ENCODE data around the gene HTD2. TPM values are rescaled to one million over a fixed set of nuclear protein-coding genes. Genes with fewer than 3 reads are reported as not detected.

Gene HTD2
- total RNA-seq, 1 experiment from 2014 or later, result 13.5 TPM

DNA sequence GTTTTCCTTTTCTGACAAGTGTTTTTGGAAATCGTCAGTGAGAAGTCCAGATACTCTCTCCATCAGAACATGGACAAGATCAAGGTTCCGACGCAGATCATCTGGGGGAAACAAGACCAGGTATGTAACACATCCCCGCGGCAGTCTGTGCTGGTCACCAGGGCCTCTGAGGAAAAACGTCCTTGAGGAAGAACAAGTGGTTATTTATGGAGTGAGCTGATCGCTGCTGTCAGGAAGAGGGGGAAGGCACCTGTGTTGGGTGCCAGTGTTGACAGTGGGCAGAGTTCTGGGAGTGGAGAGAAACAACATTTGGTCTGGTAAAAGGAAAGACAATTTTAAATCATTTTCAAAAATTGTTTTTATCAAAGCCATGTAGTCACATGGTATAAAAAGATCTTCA is 21.0 kb upstream of the HTD2 start:
- no peak overlapping the region for H2AFZ ChIP-seq (ENCODE audit: low read depth, low read length, poor library complexity, severe bottlenecking)
- RAD21 ChIA-PET (ENCODE audit: low non-redundant PET in 1 of 2, low total read pairs in 2 of 2, uncharacterized antibody in 2 of 2, unreplicated experiment in 2 of 2), result no interaction called here
- CTCF ChIA-PET, result no interaction called here
- no peak overlapping the region for H3K27ac ChIP-seq (ENCODE audit: low read depth, low read length)
- no peaks in the 10 kb centered on the region for H3K79me2 ChIP-seq (ENCODE audit: insufficient read depth, low read length)
- no TSS peak for BruUV-seq (replicated peaks)
- intact Hi-C loops (cut with micrococcal nuclease), result no loop called here
- no peaks in the 10 kb centered on the region for H3K9me2 ChIP-seq (ENCODE audit: insufficient read depth)
- POLR2A ChIA-PET, result no interaction called here
- no peak for DNase-seq (ENCODE audit: low read depth, low spot score)
- H3K27me3 ChIP-seq (ENCODE audit: insufficient read depth, low read length), result no peaks in the 10 kb centered on the region
- no peak overlapping the region for H3K4me2 ChIP-seq (ENCODE audit: low read length)
- ATAC-seq, result no peak
- TF ChIP-seq, protein P1, sequence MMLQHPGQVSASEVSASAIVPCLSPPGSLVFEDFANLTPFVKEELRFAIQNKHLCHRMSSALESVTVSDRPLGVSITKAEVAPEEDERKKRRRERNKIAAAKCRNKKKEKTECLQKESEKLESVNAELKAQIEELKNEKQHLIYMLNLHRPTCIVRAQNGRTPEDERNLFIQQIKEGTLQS (IDR thresholded peaks at IDR 0.05), result no peak
- TF ChIP-seq, protein P2, sequence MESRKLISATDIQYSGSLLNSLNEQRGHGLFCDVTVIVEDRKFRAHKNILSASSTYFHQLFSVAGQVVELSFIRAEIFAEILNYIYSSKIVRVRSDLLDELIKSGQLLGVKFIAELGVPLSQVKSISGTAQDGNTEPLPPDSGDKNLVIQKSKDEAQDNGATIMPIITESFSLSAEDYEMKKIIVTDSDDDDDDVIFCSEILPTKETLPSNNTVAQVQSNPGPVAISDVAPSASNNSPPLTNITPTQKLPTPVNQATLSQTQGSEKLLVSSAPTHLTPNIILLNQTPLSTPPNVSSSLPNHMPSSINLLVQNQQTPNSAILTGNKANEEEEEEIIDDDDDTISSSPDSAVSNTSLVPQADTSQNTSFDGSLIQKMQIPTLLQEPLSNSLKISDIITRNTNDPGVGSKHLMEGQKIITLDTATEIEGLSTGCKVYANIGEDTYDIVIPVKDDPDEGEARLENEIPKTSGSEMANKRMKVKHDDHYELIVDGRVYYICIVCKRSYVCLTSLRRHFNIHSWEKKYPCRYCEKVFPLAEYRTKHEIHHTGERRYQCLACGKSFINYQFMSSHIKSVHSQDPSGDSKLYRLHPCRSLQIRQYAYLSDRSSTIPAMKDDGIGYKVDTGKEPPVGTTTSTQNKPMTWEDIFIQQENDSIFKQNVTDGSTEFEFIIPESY (IDR thresholded peaks at IDR 0.05; ENCODE audit: extremely low read depth, insufficient replicate concordance, low read length), result no peak
- TF ChIP-seq CEBPB (IDR thresholded peaks at IDR 0.05; ENCODE audit: low read depth) (no peak), ZFX (IDR thresholded peaks at IDR 0.05) (no peak), YY1 (IDR thresholded peaks at IDR 0.05; ENCODE audit: extremely low read depth, insufficient replicate concordance, low read depth, low read length) (no peak)
- TF ChIP-seq, protein P3, sequence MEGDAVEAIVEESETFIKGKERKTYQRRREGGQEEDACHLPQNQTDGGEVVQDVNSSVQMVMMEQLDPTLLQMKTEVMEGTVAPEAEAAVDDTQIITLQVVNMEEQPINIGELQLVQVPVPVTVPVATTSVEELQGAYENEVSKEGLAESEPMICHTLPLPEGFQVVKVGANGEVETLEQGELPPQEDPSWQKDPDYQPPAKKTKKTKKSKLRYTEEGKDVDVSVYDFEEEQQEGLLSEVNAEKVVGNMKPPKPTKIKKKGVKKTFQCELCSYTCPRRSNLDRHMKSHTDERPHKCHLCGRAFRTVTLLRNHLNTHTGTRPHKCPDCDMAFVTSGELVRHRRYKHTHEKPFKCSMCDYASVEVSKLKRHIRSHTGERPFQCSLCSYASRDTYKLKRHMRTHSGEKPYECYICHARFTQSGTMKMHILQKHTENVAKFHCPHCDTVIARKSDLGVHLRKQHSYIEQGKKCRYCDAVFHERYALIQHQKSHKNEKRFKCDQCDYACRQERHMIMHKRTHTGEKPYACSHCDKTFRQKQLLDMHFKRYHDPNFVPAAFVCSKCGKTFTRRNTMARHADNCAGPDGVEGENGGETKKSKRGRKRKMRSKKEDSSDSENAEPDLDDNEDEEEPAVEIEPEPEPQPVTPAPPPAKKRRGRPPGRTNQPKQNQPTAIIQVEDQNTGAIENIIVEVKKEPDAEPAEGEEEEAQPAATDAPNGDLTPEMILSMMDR (IDR thresholded peaks at IDR 0.05 in 2 of 3, conservative IDR thresholded peaks at IDR 0.05 in 1 of 3; ENCODE audit: borderline replicate concordance in 1 of 3, insufficient read depth in 1 of 3, low read depth in 2 of 3, low read length in 2 of 3), result 0 out of 6 replicates have a peak, but pooled peaks of 1 of the 3 experiments have one; percentile 1
- H3K9ac ChIP-seq (ENCODE audit: low read length), result no peak overlapping the region
- H4K20me1 ChIP-seq (ENCODE audit: insufficient read depth), result no peaks in the 10 kb centered on the region
- peaks cover 0 to 3% of the 10 kb centered on the region in 2 experiments; a peak in 2 of 4 replicates for H3K36me3 ChIP-seq (ENCODE audit: control insufficient read depth in 1 of 2, insufficient read depth in 2 of 2, low read length in 2 of 2)
- H3K4me3 ChIP-seq (replicated peaks in 1 of 2; ENCODE audit: low read depth in 1 of 2, low read length in 2 of 2), result no peak overlapping the region
- H3K9me3 ChIP-seq (ENCODE audit: control insufficient read depth in 1 of 2, insufficient read depth in 1 of 2, low read depth in 1 of 2, low read length in 2 of 2), result no peaks in the 10 kb centered on the region
- H3K4me1 ChIP-seq (ENCODE audit: control insufficient read depth in 1 of 2, insufficient read depth in 2 of 2, low read length in 2 of 2), result no peaks in the 10 kb centered on the region
